OCI-LY3 (cell line): ENCODE measurements around the gene CRYBB2.
"Not testable (repeated sequence)": the region's sequence is repeated elsewhere in the genome, so short reads cannot be mapped to it uniquely, and the experiment has no call there.

Experiments
- CTCF ChIP-seq: fragments of 200-600, 300-600 bp; sonication (generic); IDR thresholded peaks from 2 replicates; pipeline ENCODE4 v1.5.1; 2014; ENCODE audit warnings: antibody characterized with exemption, low read length, low read depth
- EZH2phosphoT487 ChIP-seq: fragments of 200-600 bp; shearing (Covaris generic); IDR thresholded peaks from 2 replicates; pipeline ENCODE4 v1.6.1; 2018; ENCODE audit warnings: antibody characterized with exemption, mixed run types, low read depth

GRCh38 chr22:25233706-25234105 is 14.3 kb downstream of the CRYBB2 start:
- TF ChIP-seq CTCF, EZH2phosphoT487: not testable (repeated sequence)
